ENCODE results near the gene HTR2C.

HTR2C gene

GRCh38 chrX:114903618-114904017 is 319.7 kb downstream of the HTR2C start:
- Histone ChIP-seq H3K36me3 (ENCODE audit: control insufficient read depth, insufficient read depth, low read length) (no peaks in the 10 kb centered on the region), H3K27me3 (replicated peaks; ENCODE audit: control insufficient read depth, insufficient read depth, low read length) (no peaks in the 10 kb centered on the region), H3K4me3 (replicated peaks; ENCODE audit: low read depth, low read length) (no peak overlapping the region)
- DNase-seq (ENCODE audit: extremely low read depth, insufficient read length), result no peak
- TF ChIP-seq CTCF (IDR thresholded peaks at IDR 0.05; ENCODE audit: insufficient read depth, low read length, poor library complexity, severe bottlenecking), result no peak

DNA sequence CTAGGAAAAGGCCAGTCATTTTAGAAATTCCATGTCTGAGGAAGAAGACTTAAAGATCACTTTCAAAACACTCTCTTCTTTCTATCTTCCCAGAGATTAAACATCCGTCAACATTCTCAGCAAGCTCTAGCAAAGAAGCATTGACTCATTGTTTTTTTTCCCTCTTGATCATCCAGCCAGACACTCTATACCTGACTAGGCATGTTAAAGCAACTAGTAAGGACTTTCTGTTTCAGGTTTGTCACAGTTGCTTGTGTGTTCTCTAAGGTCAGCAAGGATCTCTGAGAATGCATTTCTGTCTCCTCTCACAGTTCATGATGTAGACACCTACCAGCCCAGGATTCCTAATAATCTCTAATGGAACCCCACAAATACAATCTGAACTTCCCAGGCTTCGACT is 321.4 kb downstream of the HTR2C start:
- DNase-seq (ENCODE audit: extremely low read depth, insufficient read length), result no peak
- no peaks in the 10 kb centered on the region for H3K27me3 ChIP-seq (replicated peaks; ENCODE audit: control insufficient read depth, insufficient read depth, low read length)
- H3K4me3 ChIP-seq (replicated peaks; ENCODE audit: low read depth, low read length), result no peak overlapping the region
- H3K36me3 ChIP-seq (ENCODE audit: control insufficient read depth, insufficient read depth, low read length), result no peaks in the 10 kb centered on the region
- TF ChIP-seq CTCF (IDR thresholded peaks at IDR 0.05; ENCODE audit: insufficient read depth, low read length, poor library complexity, severe bottlenecking), result no peak

DNA sequence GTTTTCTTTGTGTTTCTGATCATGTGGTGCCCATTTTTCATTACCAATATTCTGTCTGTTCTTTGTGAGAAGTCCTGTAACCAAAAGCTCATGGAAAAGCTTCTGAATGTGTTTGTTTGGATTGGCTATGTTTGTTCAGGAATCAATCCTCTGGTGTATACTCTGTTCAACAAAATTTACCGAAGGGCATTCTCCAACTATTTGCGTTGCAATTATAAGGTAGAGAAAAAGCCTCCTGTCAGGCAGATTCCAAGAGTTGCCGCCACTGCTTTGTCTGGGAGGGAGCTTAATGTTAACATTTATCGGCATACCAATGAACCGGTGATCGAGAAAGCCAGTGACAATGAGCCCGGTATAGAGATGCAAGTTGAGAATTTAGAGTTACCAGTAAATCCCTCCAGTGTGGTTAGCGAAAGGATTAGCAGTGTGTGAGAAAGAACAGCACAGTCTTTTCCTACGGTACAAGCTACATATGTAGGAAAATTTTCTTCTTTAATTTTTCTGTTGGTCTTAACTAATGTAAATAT is 323.2 kb downstream of the HTR2C start:
- no peak for TF ChIP-seq CTCF (IDR thresholded peaks at IDR 0.05; ENCODE audit: insufficient read depth, low read length, poor library complexity, severe bottlenecking)
- Histone ChIP-seq H3K27me3 (replicated peaks; ENCODE audit: control insufficient read depth, insufficient read depth, low read length) (no peaks in the 10 kb centered on the region), H3K4me3 (replicated peaks; ENCODE audit: low read depth, low read length) (no peak overlapping the region), H3K36me3 (ENCODE audit: control insufficient read depth, insufficient read depth, low read length) (no peaks in the 10 kb centered on the region)
- no peak for DNase-seq (ENCODE audit: extremely low read depth, insufficient read length)

- no peak overlapping the region for H3K4me3 ChIP-seq (replicated peaks; ENCODE audit: low read depth, low read length)
- no peaks in the 10 kb centered on the region for H3K36me3 ChIP-seq (ENCODE audit: control insufficient read depth, insufficient read depth, low read length)
- no peaks in the 10 kb centered on the region for H3K27me3 ChIP-seq (replicated peaks; ENCODE audit: control insufficient read depth, insufficient read depth, low read length)
- no peak for TF ChIP-seq CTCF (IDR thresholded peaks at IDR 0.05; ENCODE audit: insufficient read depth, low read length, poor library complexity, severe bottlenecking)
- DNase-seq (ENCODE audit: extremely low read depth, insufficient read length), result no peak
Observed at GRCh38 chrX:114924423-114924822, 340.5 kb downstream of the HTR2C start.

DNA sequence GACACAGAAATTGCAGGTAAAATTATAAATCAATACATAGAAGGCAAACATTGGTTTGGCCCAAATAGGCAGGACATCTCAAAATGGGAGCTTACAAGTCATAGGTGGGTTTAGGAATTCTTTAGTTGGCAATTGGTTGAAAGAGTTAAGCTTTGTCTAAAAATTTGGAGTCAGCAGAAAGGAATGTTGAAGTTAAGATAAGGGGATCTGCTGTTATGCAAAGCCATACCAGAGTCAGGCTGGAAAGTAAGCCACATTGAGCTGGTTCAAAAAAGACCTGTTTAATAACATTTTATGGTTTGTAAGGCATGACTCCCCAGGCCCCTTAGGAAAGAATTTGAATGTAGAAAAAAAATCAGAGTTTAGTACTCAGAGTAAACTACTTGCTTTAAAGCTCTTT is 341.0 kb downstream of the HTR2C start:
- H3K4me3 ChIP-seq (replicated peaks; ENCODE audit: low read depth, low read length), result no peak overlapping the region
- no peak for TF ChIP-seq CTCF (IDR thresholded peaks at IDR 0.05; ENCODE audit: insufficient read depth, low read length, poor library complexity, severe bottlenecking)
- DNase-seq (ENCODE audit: extremely low read depth, insufficient read length), result no peak
- H3K36me3 ChIP-seq (ENCODE audit: control insufficient read depth, insufficient read depth, low read length), result no peaks in the 10 kb centered on the region
- no peaks in the 10 kb centered on the region for H3K27me3 ChIP-seq (replicated peaks; ENCODE audit: control insufficient read depth, insufficient read depth, low read length)

- no peaks in the 10 kb centered on the region for H3K36me3 ChIP-seq (ENCODE audit: control insufficient read depth, insufficient read depth, low read length)
- no peak overlapping the region for H3K4me3 ChIP-seq (replicated peaks; ENCODE audit: low read depth, low read length)
- no peak for DNase-seq (ENCODE audit: extremely low read depth, insufficient read length)
- TF ChIP-seq CTCF (IDR thresholded peaks at IDR 0.05; ENCODE audit: insufficient read depth, low read length, poor library complexity, severe bottlenecking), result no peak
- no peaks in the 10 kb centered on the region for H3K27me3 ChIP-seq (replicated peaks; ENCODE audit: control insufficient read depth, insufficient read depth, low read length)
Observed at GRCh38 chrX:114930227-114930626, 346.3 kb downstream of the HTR2C start.
